ENCODE results near the gene CLDN17. TPM values are rescaled to one million over a fixed set of nuclear protein-coding genes. Genes with fewer than 3 reads are reported as not detected.

The CLDN17 gene, protein sequence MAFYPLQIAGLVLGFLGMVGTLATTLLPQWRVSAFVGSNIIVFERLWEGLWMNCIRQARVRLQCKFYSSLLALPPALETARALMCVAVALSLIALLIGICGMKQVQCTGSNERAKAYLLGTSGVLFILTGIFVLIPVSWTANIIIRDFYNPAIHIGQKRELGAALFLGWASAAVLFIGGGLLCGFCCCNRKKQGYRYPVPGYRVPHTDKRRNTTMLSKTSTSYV
- total RNA-seq, result not detected
- polyA plus RNA-seq (2013, experiment 1 of 2), result not detected
- not detected for polyA plus RNA-seq (2013, experiment 2 of 2)
- long read RNA-seq, experiment 1, result 0 reads
- long read RNA-seq, experiment 2, result 0 reads
- long read RNA-seq, experiment 3, result 0 reads
- long read RNA-seq, experiment 4, result 0 reads

DNA sequence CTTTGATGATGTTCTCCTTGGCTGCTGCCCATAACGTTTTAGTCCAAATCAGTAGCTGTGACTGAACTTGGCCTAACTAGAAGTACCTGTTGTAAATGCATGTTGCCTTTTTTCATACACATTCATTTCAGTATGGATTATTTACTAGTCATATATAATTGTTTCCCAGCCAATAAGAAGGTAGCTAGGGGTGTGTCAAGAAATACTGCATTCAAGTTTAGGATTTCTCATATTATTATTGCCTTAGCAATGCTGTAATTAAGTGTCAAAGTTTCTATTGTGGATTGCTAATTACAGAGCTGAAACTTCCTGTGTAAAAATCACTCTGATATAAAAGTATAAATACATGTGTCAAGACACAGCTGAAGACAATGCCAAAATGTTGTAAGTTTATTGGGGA, at the start of gene CLDN17:
CLDN17 (minus strand) TSS at position 101 of the 400 bp plus-strand sequence. CDS start 188 bp downstream, outside the sequence.
- no peak within 1 kb of the TSS for H3K4me3 Mint-ChIP-seq
- Histone ChIP-seq H3K4me1 (ENCODE audit: control insufficient read depth, insufficient read depth, low read length) (no peaks in the 10 kb centered on the region), H3K27me3 (ENCODE audit: control insufficient read depth, insufficient read depth, low read length, poor library complexity, severe bottlenecking) (no peaks in the 10 kb centered on the region), H3K36me3 (ENCODE audit: control insufficient read depth, insufficient read depth, low read length) (no peaks in the 10 kb centered on the region), H3K9ac (ENCODE audit: extremely low read depth, low read length, poor library complexity, severe bottlenecking) (no peak within 1 kb of the TSS), H3K4me3 (ENCODE audit: low read length) (no peak within 1 kb of the TSS), H3K27ac (ENCODE audit: low read depth, low read length) (no peak within 1 kb of the TSS), H3K9me3 (ENCODE audit: control insufficient read depth, low read length) (no peaks in the 10 kb centered on the region)
- no peaks in the 10 kb centered on the region for H3K36me3 Mint-ChIP-seq (ENCODE audit: low read depth)
- no peak within 1 kb of the TSS for H3K27ac Mint-ChIP-seq
- TF ChIP-seq, protein P1, sequence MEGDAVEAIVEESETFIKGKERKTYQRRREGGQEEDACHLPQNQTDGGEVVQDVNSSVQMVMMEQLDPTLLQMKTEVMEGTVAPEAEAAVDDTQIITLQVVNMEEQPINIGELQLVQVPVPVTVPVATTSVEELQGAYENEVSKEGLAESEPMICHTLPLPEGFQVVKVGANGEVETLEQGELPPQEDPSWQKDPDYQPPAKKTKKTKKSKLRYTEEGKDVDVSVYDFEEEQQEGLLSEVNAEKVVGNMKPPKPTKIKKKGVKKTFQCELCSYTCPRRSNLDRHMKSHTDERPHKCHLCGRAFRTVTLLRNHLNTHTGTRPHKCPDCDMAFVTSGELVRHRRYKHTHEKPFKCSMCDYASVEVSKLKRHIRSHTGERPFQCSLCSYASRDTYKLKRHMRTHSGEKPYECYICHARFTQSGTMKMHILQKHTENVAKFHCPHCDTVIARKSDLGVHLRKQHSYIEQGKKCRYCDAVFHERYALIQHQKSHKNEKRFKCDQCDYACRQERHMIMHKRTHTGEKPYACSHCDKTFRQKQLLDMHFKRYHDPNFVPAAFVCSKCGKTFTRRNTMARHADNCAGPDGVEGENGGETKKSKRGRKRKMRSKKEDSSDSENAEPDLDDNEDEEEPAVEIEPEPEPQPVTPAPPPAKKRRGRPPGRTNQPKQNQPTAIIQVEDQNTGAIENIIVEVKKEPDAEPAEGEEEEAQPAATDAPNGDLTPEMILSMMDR (conservative IDR thresholded peaks at IDR 0.05), result no peak
- no peaks in the 10 kb centered on the region for H3K9me3 Mint-ChIP-seq
- H3K4me1 Mint-ChIP-seq, result no peaks in the 10 kb centered on the region
- no peaks in the 10 kb centered on the region for H3K27me3 Mint-ChIP-seq (ENCODE audit: insufficient read depth)
- no peak for DNase-seq
- 93 to 100% methylated on average over 1 of the region's 1 CpG for WGBS, 2 experiments (ENCODE audit: insufficient coverage in 1 of 2, insufficient read length in 1 of 2)

DNA sequence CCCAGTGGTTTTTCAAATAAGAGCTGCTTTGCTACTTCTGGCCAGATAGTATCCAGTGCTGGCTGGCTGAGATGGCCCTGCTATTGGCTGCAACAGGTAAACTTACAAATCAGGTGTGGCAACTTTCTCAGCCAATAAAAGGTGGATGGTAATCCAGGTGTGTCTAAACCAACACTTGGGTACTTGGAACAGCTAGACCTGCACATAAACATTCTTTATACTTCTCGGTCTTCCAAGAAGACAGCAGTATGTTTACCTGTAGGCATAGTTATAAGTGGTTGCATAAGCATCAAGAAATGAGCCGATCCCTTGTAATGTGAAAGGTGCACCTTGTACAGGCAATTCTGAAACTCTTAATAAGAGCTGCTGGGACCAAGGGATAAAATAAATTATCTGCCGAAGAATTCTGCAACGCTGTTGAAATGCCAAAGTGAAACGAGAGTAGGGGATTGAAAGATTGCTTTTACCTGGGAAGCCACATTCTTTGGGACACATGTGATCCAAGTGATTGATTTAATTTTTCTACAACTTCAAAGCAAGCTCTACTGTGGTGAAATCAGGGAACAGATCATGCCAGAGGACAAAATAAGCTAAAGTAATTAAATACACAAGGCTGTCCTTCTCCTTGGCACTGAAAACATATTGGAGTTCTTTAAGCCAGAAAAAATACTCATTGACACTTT, 49.6 kb upstream of the CLDN17 start, which contains the start of gene CLDN8:
CLDN8 (minus strand) TSS at position 57 of the 683 bp plus-strand sequence. CDS start 172 bp downstream, outside the sequence.
- H3K4me1 ChIP-seq (ENCODE audit: control insufficient read depth, insufficient read depth, low read length), result no peaks in the 10 kb centered on the region
- H3K36me3 ChIP-seq (ENCODE audit: control insufficient read depth, insufficient read depth, low read length), result no peaks in the 10 kb centered on the region
- no peaks in the 10 kb centered on the region for H3K27me3 ChIP-seq (ENCODE audit: control insufficient read depth, insufficient read depth, low read length, poor library complexity, severe bottlenecking)
- no peak within 1 kb of the TSS for H3K4me3 ChIP-seq (ENCODE audit: low read length)
- no peaks in the 10 kb centered on the region for H3K9me3 Mint-ChIP-seq
- no peaks in the 10 kb centered on the region for H3K4me1 Mint-ChIP-seq
- H3K9ac ChIP-seq (ENCODE audit: extremely low read depth, low read length, poor library complexity, severe bottlenecking), result no peak within 1 kb of the TSS
- WGBS, 2 experiments (ENCODE audit: insufficient coverage in 1 of 2, insufficient read length in 1 of 2), result 92 to 96% methylated on average over 4 to 5 of the region's 5 CpGs
- no peaks in the 10 kb centered on the region for H3K27me3 Mint-ChIP-seq (ENCODE audit: insufficient read depth)
- no peak within 1 kb of the TSS for H3K27ac ChIP-seq (ENCODE audit: low read depth, low read length)
- no peaks in the 10 kb centered on the region for H3K36me3 Mint-ChIP-seq (ENCODE audit: low read depth)
- no peak within 1 kb of the TSS for H3K27ac Mint-ChIP-seq
- H3K4me3 Mint-ChIP-seq, result no peak within 1 kb of the TSS
- H3K9me3 ChIP-seq (ENCODE audit: control insufficient read depth, low read length), result no peaks in the 10 kb centered on the region
- TF ChIP-seq, protein P1 (conservative IDR thresholded peaks at IDR 0.05), result no peak
- no peak for DNase-seq

DNA sequence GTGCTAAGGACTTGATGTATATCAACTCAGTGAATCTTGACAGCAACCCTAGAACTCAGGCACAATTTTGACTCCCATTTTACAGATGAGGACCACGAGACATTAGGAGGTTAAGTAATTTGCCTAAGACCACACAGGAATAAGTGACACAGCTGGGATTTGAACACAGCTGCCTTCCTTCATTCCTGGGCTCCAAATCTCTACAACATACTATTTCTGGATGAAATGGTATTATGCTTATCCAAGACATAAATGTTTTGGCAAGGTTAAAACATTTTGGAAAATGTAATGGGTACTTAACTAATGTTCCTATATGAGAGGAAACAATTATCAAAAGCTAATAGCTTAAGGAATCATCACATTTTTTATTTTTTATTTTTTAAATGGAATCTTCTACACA, 44.5 kb upstream of the CLDN17 start:
- Mint-ChIP-seq H3K36me3 (ENCODE audit: low read depth) (no peaks in the 10 kb centered on the region), H3K27ac (no peak overlapping the region), H3K4me3 (no peak overlapping the region), H3K27me3 (ENCODE audit: insufficient read depth) (no peaks in the 10 kb centered on the region), H3K4me1 (no peaks in the 10 kb centered on the region), H3K9me3 (no peaks in the 10 kb centered on the region)
- H3K9ac ChIP-seq (ENCODE audit: extremely low read depth, low read length, poor library complexity, severe bottlenecking), result no peak overlapping the region
- DNase-seq, result no peak
- no peak overlapping the region for H3K4me3 ChIP-seq (ENCODE audit: low read length)
- WGBS, 2 experiments (ENCODE audit: insufficient coverage in 1 of 2, insufficient read length in 1 of 2), result 92% methylated on average over 1 of the region's 1 CpG; no CpG with 5 or more reads in 1 of the 2 experiments
- no peak overlapping the region for H3K27ac ChIP-seq (ENCODE audit: low read depth, low read length)
- no peaks in the 10 kb centered on the region for H3K4me1 ChIP-seq (ENCODE audit: control insufficient read depth, insufficient read depth, low read length)
- no peaks in the 10 kb centered on the region for H3K27me3 ChIP-seq (ENCODE audit: control insufficient read depth, insufficient read depth, low read length, poor library complexity, severe bottlenecking)
- TF ChIP-seq, protein P1 (conservative IDR thresholded peaks at IDR 0.05), result no peak
- H3K9me3 ChIP-seq (ENCODE audit: control insufficient read depth, low read length), result no peaks in the 10 kb centered on the region
- H3K36me3 ChIP-seq (ENCODE audit: control insufficient read depth, insufficient read depth, low read length), result no peaks in the 10 kb centered on the region

Measured in endodermal cell (in vitro differentiated cells).